ENCODE measurements around the gene GLP1R. TPM values are rescaled to one million over a fixed set of nuclear protein-coding genes. Genes with fewer than 3 reads are reported as not detected.
A peak's percentile ranks its signal among the peaks of the same experiment; 100 is the strongest.

The GLP1R gene
- total and polyA plus RNA-seq, 2 of the 13 experiments (the other 11 are each of a cell fraction or from before 2014, with no cell fraction given): not detected

- TF ChIP-seq ZBTB14 (CRISPR knock-in tag; IDR thresholded peaks at IDR 0.05): peak; percentile 98
- no peak for TF ChIP-seq NBN (conservative IDR thresholded peaks at IDR 0.05)
- no peak for TF ChIP-seq TBP (CRISPR knock-in tag; IDR thresholded peaks at IDR 0.05)
- TF ChIP-seq AHR (CRISPR knock-in tag; IDR thresholded peaks at IDR 0.05): peak; percentile 89; the same call in 1 of the 2 replicates
- TF ChIP-seq ZBTB43 (CRISPR knock-in tag; conservative IDR thresholded peaks at IDR 0.05): peak; percentile 97
- peak; percentile 58 for TF ChIP-seq SOX5 (CRISPR knock-in tag; IDR thresholded peaks at IDR 0.05; ENCODE audit: borderline replicate concordance)
- TF ChIP-seq ZNF556 (CRISPR knock-in tag; IDR thresholded peaks at IDR 0.05; ENCODE audit: borderline replicate concordance): peak; percentile 80
- TF ChIP-seq DPF2 (CRISPR knock-in tag; IDR thresholded peaks at IDR 0.05; ENCODE audit: borderline replicate concordance, low read depth): no peak
- peak; percentile 82 for TF ChIP-seq ZNF768 (CRISPR knock-in tag; IDR thresholded peaks at IDR 0.05)
- no peak for TF ChIP-seq MBNL3 (CRISPR knock-in tag; conservative IDR thresholded peaks at IDR 0.05)
- no peak for TF ChIP-seq RFX3 (CRISPR knock-in tag; IDR thresholded peaks at IDR 0.05)
- peak; percentile 99 for TF ChIP-seq ZNF224 (CRISPR knock-in tag; IDR thresholded peaks at IDR 0.05)
- peak; percentile 71; the same call in 1 of the 2 replicates for TF ChIP-seq ZNF256 (CRISPR knock-in tag; conservative IDR thresholded peaks at IDR 0.05)
- TF ChIP-seq ATF7 (IDR thresholded peaks at IDR 0.05): no peak
- peak; percentile 84 for TF ChIP-seq ATF7 (CRISPR knock-in tag; IDR thresholded peaks at IDR 0.05)
- no peak; the same call in 1 of the 2 replicates for TF ChIP-seq ZNF512 (CRISPR knock-in tag; IDR thresholded peaks at IDR 0.05)
- TF ChIP-seq ZNF296 (CRISPR knock-in tag; conservative IDR thresholded peaks at IDR 0.05): 0 out of 2 replicates have a peak, but pooled peaks have one; percentile 73
- TF ChIP-seq ZNF770 (CRISPR knock-in tag; IDR thresholded peaks at IDR 0.05): peak; percentile 70
- TF ChIP-seq ZNF614 (CRISPR knock-in tag; IDR thresholded peaks at IDR 0.05; ENCODE audit: borderline replicate concordance): peak; percentile 62; the same call in 1 of the 2 replicates
- TF ChIP-seq ZXDC (CRISPR knock-in tag; IDR thresholded peaks at IDR 0.05): peak; percentile 89
- peak; percentile 95; the same call in 1 of the 2 replicates for TF ChIP-seq ZNF510 (CRISPR knock-in tag; IDR thresholded peaks at IDR 0.05; ENCODE audit: low read depth)
Measured at GRCh38 chr6:39114704-39115599, 66.4 kb downstream of the GLP1R start, which contains the start of gene SAYSD1 (continued).
